HG02870 (cell line): ENCODE data around the gene TNFRSF1A.
A peak's percentile ranks its signal among the peaks of the same experiment; 100 is the strongest.

Experiments
- ATAC-seq: cut with Tn5 transposase; IDR thresholded peaks from one replicate; pipeline ENCODE4 v1.9.1; 2021; ENCODE audit warnings: mild to moderate bottlenecking, moderate library complexity; ENCODE audit not compliant: unreplicated experiment

TNFRSF1A gene

GRCh38 chr12:6324936-6325750 lies 16.7 kb downstream of the TNFRSF1A start:
- no peak for ATAC-seq

DNA sequence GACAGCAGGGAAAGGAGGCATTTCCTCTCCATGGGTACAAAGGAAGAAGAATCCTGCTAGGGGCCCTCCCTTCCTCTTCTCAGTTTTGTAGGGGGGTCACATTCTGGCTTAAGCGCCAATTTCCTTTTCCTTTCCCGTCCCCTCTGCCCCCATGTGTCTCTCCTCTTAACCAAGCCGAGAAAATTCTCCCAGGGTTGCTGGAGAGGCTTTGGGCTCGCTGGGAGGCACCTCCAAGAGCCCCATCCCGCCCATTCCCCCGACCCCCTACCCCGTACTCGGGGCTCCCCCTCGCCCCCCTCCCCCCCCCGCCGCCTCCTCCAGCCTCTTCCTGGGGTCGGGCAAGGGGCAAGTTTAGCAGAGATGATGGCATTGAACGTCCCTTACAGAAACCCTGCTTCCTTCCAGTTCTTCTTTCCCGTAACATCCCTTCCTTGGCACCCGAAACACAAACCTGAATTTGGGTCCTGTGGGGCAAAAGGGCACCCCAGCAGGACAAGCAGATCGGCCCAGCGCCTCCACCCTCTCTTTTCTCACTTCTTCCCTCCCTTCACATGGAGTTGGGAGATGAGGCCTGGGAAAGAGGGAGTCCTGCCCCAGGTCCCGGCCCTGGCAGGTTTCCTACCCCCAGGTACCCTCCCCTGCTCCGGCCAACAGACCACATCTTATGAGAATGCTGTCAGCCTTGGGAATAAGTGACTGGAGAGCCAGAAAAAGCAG lies 17.7 kb downstream of the TNFRSF1A start:
- ATAC-seq, result no peak

DNA sequence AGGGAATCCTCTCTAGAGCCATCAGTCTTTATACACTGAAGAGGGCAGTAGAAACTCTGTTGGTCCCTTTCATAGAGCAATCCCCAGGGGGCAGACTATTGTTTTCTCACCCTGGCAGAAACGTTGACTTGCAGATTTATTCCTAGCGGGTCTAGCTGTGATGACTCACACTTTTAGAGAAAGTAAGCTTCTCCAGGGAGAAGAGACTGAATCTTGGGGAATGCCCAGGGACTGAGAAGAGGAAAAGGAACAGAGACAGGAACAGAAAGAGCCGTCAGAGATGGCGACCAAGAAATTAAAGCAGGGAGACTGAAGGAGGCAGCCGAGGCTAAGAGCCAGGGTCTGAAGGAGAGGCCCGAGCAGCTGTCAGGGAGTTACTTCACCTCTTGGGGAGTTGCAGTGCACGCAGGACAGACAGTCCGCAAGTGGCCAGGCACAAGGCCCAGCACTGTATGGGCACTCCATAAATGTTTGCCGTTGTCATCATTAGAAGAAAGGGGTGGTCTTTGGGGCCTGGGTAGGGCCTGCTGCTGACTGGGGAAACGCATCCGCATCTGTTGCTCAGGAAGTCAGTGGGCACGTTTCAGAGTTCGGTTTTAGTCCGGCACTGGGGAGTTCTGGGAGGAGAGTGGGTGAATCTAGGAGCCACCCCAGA lies 18.4 kb downstream of the TNFRSF1A start:
- ATAC-seq, result no peak

DNA sequence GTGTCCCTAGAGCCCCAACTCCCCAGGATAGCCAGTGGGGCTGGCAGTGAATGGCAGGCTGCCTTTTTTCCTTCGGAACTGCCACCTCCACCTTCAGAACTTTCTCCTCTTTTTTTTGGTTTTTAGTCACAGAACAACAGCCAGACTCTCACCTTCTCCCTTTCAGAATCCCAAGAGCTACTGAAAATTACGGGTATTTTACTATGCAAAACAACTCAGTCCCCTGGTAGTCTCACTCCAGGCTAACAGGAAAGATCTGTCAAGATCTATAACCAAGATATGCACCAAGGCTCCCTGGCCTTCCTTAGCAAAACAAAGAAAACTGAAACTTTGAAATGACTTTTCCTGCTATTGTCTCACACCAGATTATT lies 18.9 kb downstream of the TNFRSF1A start:
- no peak for ATAC-seq

GRCh38 chr12:6322352-6322751 lies 19.5 kb downstream of the TNFRSF1A start:
- no peak for ATAC-seq

- ATAC-seq, result no peak
These were observed 20.0 kb downstream of the TNFRSF1A start for GRCh38 chr12:6321905-6322304.

DNA sequence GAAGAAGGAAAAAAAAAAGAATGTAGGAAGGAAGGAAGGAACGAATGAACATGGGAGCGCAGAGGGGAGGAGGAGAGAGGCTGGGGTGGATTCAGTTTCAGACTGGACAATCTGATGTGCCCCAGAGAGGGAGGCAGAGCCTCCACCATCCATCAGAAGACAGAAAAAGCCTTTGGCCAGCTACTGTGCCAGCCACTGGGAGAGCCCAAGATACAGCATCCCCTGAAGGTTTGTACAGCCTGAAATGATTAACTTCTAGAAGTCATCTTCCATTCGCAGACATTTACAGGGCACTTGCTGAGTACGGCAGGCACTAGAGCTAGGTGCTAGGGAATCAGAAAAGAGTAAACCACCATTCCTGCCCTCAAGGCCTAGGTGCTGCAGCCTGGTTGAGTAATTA lies 22.4 kb downstream of the TNFRSF1A start:
- no peak for ATAC-seq

- ATAC-seq, result no peak
These were observed 23.4 kb downstream of the TNFRSF1A start for GRCh38 chr12:6318440-6318879.

GRCh38 chr12:6317693-6318439 lies 24.0 kb downstream of the TNFRSF1A start:
- ATAC-seq, result no peak

- no peak for ATAC-seq
These were observed 24.8 kb downstream of the TNFRSF1A start for GRCh38 chr12:6316921-6317692.

DNA sequence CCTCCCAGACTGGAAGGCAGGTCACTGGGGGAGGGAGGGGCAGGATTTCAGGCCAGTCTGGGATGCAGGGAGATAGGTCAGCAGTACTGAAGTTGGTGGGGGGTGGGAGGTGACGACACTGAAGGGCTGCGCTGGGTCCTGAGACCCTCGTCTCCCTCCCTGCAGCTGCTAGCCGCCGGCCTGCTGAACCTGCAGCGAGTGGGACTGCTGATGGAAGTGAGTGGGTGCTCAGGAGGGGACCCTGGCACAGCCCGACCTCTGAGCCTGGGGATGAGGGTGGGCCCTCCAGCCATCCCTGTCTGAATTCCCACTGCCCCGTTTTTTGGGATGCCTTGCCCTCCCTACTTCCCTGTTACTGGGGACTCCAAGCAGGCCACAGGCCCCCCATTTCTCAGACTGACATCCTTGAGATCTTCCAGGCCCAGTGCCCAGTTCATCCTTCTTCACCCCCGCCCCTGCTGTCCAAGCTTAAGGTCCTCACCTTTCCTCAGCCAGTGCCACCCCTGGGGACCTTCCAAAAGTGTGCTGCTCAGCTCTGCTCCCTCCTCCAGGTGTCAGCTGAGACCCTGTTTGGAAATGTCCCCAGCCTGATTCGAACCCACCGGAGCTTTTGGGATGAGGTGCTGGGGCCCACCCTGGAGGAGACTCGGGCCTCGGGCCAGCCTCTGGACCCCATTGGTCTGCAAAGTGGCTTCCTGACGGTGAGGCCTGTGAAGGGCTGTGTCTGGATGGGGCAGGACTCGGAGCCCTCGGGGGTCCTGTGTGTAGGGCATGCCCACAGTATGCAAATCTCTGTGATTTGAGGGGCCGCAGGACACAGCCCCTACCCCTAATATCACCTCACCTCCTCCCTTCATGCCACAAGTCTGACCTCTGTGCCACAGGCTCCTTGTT lies 25.9 kb downstream of the TNFRSF1A start:
- no peak for ATAC-seq

- no peak for ATAC-seq
These were observed 26.7 kb downstream of the TNFRSF1A start for GRCh38 chr12:6315184-6315583.

DNA sequence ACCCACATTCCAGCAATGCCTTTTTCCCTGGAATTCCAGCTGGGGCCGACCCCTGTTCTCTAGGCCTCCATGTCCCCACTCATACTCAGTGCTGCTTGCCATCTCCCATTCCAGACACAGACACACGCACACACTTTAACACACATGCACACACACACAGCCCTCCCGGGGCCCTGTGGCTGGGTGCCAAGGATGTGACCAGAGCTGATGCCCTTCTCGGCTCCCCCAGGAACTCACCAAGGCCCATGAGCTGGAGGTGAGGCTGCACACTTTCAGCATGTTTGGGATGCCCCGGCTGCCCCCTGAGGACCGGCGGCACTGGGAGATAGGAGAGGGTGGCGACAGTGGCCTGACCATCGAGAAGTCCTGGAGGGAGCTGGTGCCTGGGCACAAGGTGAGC lies 27.1 kb downstream of the TNFRSF1A start:
- no peak for ATAC-seq

- no peak for ATAC-seq
These were observed 28.4 kb downstream of the TNFRSF1A start for GRCh38 chr12:6313326-6313940.

DNA sequence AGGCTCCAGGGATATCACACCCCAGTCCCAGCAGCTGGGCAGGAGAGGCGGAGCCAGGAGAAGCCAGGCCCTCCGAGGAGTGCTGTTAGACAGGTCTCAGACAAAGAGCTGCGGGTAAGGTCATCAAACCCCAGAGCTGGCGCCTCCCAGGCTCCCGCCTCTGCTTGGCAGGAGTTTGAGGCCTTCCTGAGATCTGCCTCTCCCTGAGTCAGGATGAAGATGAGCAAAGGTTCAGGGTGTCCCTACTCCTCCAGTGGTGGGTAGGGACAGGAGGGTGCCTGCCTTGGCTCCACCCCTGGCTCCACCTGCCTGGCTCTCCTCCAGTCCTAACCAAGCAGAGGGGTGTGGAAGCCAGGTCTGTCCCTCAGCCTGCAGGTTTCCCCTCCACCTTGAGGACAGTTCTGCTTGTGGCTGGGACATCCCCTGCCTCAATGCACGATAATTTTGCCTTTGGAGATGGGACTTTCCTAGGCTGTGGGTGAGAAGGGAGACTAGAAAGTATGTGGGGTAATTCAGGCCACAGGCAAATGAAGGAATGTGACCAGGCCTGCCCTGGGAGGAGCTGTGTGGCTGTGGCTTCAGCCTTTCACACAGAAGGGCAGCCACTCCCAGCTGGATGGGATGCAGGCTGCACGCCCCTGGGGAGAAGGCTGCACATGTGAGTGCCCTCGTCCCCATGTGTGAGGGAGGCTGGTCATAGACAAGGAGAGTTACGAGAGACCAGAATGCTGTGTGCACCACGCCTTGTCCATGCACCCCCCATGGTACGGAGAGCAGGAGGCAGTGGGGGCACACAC lies 29.1 kb downstream of the TNFRSF1A start:
- peak; percentile 63 for ATAC-seq

DNA sequence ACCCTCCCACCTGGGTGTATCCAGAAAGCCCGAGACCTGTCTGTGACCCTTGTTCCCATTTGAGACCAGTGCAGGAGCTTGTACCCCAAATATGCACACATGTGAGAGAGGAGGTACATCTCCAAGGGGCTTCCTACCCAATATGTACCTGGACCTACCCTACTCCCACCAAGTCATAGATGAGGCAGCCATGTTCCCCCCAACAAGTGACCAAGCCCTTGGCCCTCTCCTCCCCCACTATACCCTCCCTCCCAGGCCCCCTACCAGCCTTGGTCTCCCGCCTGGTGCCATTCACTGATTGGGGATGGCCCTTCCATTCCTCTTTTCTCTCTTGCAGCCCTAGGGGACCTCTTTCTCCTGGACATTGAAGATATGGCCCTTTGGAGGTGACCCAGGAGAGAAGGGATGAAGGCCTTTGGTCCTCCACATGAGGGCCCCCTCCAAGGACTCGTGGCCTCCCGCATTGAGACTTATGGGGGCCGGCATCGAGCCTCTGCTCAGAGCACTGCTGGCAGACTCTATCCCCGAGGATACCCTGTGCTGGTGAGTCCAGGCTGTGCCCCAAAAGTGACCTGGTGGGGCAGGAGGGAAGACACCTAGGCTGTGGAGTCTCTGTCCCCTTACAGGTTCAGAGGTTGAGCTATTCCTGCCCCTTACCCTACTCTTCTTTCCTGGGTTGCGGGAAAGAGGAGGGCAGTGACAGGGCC lies 29.9 kb downstream of the TNFRSF1A start:
- no peak for ATAC-seq

DNA sequence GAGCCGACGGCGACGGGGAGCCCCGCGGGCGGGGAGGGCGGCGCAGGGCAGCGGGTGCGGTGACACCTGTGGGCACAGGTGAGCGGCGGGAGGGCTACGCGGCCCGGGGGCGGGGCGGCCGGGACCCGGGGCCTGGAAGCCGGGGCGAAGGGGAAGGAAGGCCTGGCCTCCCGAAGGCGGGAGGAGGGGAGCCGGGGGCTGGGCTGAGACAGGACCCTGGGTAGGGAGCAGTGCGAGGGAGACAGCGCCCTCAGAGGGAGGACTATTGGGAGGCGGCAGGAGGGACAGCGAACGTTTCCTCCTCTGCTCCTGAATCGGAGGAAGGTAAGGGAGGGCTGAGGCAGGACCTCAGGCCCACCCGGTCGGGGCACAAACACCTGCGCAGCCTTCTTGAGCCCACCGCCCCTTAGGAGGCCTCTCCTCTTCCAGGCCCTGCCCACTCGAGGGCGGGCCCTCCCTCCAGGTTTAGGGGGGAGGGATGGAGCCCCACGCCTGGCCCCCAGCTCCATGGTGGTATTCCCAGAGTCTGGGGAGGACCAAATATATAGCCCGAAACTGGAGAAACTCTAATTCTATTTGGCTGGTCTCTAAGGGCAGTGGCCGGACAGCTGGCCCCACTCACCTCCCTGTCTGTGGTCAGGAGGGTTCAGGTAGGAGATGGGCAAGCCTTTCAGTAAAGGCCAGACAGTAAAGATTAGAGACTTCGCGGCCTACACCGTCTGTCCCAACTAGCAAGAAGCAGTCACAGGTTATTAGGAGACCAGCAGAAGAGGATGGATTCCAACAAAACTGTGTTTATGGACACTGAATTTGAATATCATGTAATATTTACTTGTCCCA lies 30.9 kb downstream of the TNFRSF1A start:
- ATAC-seq, result no peak
